Stimulated activated CD4-positive, alpha-beta T cell treated with anti-CD3 and anti-CD28 coated beads, Interleukin-1b, Interleukin-23, amount 100 ng/mL, for 1 hour (primary cell): ENCODE measurements around the gene OAS2.

Experiments used
- DNase-seq, 2 donors: peaks; one replicate each; pipeline ENCODE4 v3.0.0-alpha.2; 2020; ENCODE audit warnings: low read depth in 2 of 2

Gene OAS2

GRCh38 chr12:112978163-112979040 is at the start of gene OAS2:
Gene OAS2 (plus strand): TSS chr12:112978519. CDS start chr12:112978609, 90 bp downstream.
- DNase-seq: peak; percentile 32 to 48

DNA sequence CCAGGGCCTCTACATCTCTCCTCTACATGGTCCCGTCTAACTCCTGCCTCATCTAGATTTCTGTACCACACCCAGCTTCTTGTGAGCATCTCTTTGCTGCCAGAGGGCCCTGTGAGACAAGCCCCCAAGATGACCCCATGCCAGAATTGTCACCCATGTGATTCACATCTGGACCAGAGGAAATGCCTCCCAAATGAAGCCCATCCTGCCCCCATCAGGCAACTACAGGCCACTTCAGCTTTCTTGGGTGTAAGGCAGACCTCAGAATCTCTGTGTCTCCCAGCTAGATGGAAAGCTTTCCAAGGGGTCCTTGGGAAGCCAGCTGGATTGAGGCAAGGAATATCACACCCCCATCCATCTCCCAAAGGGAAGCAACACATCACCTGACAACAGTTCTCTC is 49.3 kb upstream of the OAS2 start:
- no peak for DNase-seq

DNA sequence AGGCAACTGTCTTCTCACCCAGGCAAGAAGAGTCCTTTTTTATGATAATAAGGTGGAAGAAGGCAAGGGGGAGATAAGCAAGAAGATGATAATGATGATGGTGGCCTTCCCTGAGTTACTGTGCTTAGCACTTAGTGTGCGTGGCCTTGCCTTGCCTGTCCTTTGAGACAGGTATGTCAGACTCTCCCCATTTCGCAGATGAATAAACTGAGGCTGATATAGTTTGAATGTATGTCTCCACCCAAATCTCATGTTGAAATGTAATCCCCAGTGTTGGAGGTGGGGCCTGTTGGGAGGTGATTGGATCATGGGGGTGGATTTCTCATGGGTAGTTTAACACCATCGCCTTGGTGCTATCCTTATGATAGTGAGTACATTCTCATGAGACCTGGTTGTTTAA is 48.6 kb upstream of the OAS2 start:
- no peak for DNase-seq

GRCh38 chr12:112930350-112930749 is 48.0 kb upstream of the OAS2 start:
- DNase-seq: no peak

DNA sequence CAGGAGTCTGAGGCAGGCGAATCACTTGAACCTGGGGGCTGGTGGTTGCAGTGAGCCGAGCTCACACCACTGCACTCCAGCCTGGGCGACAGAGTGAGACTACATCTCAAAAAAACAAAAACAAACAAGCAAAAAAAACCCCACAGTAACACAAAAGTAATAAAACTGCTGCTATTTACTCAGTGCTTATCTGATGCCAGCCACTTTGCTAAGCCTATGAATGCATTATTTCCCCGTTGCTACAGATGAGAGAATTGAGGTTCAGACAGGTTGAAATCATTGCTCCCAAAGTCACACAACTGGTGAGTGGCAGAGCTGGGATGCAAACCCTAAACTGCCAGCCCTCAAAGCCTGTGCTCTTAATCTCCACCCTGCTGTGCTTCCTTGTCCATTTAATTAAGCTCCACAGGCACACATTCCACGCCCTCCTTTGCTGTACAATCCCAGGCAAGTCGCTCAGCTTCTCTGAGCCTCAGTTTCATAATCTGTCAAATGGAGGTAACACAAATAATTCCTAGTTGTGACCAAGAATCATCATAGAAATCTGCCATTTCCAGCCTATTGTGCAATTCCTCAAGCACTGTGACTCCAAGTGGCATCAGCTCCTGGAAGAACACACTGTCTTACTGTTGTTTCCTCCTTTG is 45.7 kb upstream of the OAS2 start:
- no peak for DNase-seq

DNA sequence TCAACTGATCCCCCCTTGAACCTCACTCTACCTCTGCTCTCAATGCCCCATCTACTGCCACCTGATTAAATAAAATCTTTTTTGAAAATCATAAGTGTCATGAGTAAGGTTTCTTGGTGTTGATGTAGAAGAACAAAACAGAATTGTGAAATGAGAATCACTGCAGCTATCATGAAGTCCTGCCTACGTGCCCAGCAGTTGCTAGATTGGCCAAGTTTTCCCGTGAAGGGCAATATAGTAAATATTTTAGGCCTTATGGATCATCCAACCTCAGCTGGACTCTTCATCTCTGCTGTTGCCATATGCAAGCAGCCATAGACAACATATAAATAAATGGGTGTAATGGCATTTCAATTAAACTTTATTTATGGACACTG is 45.2 kb upstream of the OAS2 start:
- DNase-seq: no peak

DNA sequence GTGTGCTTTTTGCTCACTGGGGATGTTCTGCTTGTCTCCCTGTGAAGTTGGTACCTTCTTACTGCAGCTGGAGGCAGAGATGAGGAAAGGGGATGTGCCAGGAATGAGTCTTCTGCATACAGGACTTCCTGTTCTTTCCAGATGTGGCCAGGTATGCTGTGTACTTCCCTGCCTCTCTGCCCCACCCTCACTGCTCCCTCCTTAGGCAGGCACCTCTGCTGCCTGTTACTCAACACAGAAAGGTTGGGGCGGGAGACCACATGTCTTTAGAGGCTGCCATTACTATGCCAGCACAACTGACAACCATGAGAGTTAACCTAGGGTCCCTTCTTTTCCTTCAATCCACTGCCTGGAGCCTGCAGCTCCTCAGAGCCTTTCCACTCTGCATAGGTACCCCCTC is 42.1 kb upstream of the OAS2 start:
- no peak for DNase-seq

DNA sequence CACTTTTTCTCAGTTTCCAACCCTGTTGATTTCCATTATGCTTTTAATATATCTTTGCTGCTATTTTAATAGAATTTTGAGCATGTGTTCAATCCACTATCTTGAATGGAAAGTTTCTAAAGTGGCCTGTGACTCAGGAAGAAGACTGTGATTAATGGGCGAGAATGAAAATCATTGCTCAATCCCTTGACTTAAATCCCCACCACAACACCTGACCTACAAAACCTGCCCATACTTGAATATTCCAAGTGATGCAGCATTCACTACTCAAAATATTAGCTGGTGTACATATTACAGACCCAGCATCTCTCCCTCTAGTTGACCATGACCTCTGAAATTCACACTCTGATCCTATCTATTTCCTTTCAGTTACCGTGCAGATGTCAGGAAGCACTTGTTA is 41.4 kb upstream of the OAS2 start:
- DNase-seq: no peak

DNA sequence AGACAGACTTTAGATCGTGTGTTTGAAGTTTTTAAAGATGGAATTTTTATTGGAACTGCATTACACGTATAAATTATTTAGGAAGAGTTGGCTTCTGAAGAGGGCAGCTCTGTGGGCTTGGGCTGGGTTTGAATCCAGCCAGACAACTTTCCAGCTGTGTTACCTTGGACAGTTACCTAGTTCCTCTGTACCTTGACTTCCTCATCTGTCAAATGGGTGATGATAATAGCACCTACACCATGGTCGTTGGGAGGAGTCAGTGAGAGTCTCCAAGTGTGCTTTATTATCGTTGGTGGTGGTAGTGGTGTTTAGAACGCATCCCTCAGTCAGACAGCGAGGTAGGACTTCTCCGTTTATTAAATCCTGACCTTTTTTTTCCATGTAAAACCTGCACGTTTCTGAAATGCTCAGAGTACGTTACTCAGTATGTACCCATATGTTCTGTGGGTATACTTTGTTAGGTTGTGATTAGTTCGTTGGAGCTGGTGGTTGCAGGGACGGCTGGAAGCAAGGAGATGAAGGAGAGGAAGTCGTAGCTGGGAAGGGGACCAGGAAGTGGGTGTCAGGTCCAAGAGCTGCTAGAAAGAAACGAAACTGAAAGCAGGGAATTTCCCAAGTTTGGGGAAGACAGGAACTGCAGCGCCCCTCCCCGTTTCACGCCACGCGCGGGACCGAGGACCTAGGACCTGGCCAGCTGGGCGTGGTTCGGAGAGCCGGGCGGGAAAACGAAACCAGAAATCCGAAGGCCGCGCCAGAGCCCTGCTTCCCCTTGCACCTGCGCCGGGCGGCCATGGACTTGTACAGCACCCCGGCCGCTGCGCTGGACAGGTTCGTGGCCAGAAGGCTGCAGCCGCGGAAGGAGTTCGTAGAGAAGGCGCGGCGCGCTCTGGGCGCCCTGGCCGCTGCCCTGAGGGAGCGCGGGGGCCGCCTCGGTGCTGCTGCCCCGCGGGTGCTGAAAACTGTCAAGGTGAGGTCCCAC is 40.3 kb upstream of the OAS2 start, which contains the start of gene OAS3:
OAS3 (plus strand) TSS at position 734 of the 979 bp plus-strand sequence; CDS start at position 791, 57 bp downstream.
- peak; percentile 20 to 25 for DNase-seq

- no peak for DNase-seq
Measured at GRCh38 chr12:112938751-112939150, 39.6 kb upstream of the OAS2 start.

DNA sequence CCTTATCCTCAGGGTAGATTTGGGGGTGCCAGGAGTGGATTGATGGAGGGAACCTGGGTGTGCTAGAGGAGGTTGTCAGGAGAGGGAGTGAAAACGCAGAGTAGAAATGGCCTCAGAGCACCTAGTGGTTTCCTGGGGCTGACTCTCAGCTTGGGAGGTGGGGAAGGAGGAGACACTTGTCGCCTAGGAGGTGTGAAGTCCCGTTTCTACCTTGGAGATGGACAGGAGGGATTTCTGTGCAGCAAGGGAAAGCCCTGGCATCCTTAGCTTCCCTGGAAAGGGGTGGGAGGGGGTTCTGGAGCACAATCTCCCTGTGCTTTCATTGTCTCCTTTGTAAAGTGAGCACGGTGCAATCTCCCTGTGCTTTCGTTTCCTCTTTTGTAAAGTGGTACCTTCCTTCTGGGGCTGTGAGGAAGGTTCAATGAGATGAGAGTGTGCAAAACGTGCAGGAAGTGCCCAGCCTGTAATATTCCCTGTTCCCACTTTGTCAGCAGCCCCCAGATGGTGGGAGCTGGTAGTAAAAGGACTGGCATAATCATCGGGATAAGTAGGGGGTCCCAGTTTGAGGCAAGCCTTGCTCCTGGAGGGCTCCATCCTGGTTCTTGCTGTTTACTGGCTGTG is 38.4 kb upstream of the OAS2 start:
- DNase-seq: no peak

- no peak for DNase-seq
Measured at GRCh38 chr12:112941528-112942335, 36.6 kb upstream of the OAS2 start.

- DNase-seq: no peak
Measured at GRCh38 chr12:112942572-112942971, 35.7 kb upstream of the OAS2 start.

GRCh38 chr12:112944024-112944690 is 34.2 kb upstream of the OAS2 start:
- DNase-seq: no peak

- no peak for DNase-seq
Measured at GRCh38 chr12:112945515-112945914, 32.8 kb upstream of the OAS2 start.

- DNase-seq: no peak
Measured at GRCh38 chr12:112946236-112947000, 31.9 kb upstream of the OAS2 start.

- DNase-seq: no peak
Measured at GRCh38 chr12:112947314-112947713, 31.0 kb upstream of the OAS2 start.

DNA sequence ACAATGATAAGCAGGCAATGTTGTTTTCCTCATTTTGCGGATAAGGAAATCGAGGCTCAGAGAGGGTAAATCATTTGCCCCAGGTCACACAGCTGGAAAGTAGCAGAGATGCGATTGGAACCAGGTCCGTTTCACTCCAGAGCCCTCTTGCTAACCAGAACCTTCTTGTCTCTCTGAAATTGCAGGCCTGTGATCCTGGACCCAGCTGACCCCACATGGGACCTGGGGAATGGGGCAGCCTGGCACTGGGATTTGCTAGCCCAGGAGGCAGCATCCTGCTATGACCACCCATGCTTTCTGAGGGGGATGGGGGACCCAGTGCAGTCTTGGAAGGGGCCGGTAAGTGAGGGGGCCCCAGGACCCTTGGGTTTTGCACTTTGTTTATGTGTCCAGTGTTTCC is 30.6 kb upstream of the OAS2 start:
- DNase-seq: no peak

- DNase-seq: no peak
Measured at GRCh38 chr12:112948806-112949205, 29.5 kb upstream of the OAS2 start.
